Suprapubic skin (tissue), 4 donors: Measurements from ENCODE around the gene PRRX2.

Experiments
- EP300 ChIP-seq: sonication (generic); formaldehyde crosslinking; IDR thresholded peaks from one replicate; pipeline ENCODE4 v1.6.1; 2017; ENCODE audit warnings: antibody characterized with exemption
- POLR2A ChIP-seq, 2 donors: fragments of 450-650 bp; IDR thresholded peaks; one replicate each; pipeline ENCODE4 v1.6.1; 2017; ENCODE audit warnings: antibody characterized with exemption in 2 of 2, mild to moderate bottlenecking in 2 of 2, moderate library complexity in 2 of 2
- POLR2AphosphoS5 ChIP-seq, 3 donors: sonication (generic); formaldehyde crosslinking; IDR thresholded peaks; one replicate each; pipeline ENCODE4 v1.6.1; 2017; ENCODE audit warnings: antibody characterized with exemption in 3 of 3
- TF ChIP-seq, protein P1 (sequence below), 2 donors: fragments of 200-600 bp in 1 of 2; fragments of 450-650 bp in 1 of 2; sonication (generic) in 1 of 2; IDR thresholded peaks; one replicate each; pipeline ENCODE4 v1.5.1; 2016 to 2019; ENCODE audit warnings: antibody characterized with exemption in 2 of 2, mild to moderate bottlenecking in 1 of 2, moderate library complexity in 1 of 2

DNA sequence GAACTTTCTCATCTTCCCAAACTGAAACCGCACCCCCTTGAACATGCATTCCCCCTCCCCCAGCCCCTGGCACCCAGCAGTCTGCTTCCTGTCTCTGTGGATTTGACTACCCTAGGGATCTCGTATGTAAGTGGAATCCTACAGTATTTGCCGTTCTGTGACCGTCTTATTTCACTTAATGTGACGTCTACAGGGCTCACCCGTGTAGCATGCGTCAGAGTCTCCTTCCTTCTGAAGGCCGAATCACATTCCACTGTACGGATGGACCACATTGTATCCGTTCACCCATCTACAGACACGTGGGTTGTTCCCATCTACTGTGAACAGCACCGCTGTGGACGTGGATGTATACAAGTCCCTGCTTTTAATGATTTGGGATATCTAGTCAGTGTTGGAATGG is 4.5 kb downstream of the PRRX2 start:
- TF ChIP-seq, protein P1, sequence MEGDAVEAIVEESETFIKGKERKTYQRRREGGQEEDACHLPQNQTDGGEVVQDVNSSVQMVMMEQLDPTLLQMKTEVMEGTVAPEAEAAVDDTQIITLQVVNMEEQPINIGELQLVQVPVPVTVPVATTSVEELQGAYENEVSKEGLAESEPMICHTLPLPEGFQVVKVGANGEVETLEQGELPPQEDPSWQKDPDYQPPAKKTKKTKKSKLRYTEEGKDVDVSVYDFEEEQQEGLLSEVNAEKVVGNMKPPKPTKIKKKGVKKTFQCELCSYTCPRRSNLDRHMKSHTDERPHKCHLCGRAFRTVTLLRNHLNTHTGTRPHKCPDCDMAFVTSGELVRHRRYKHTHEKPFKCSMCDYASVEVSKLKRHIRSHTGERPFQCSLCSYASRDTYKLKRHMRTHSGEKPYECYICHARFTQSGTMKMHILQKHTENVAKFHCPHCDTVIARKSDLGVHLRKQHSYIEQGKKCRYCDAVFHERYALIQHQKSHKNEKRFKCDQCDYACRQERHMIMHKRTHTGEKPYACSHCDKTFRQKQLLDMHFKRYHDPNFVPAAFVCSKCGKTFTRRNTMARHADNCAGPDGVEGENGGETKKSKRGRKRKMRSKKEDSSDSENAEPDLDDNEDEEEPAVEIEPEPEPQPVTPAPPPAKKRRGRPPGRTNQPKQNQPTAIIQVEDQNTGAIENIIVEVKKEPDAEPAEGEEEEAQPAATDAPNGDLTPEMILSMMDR (IDR thresholded peaks at IDR 0.05) = no peak
- no peak for TF ChIP-seq POLR2A (IDR thresholded peaks at IDR 0.05)
- no peak for TF ChIP-seq EP300
- TF ChIP-seq POLR2AphosphoS5 (IDR thresholded peaks at IDR 0.05) = no peak
